Liver (tissue), 3 donors: Measurements from ENCODE around the gene CYP3A7.
A peak's percentile ranks its signal among the peaks of the same experiment; 100 is the strongest.

Experiments used
- ATF3 ChIP-seq: IDR thresholded peaks from 2 replicates; pipeline ENCODE4 v1.6.1; 2016; ENCODE audit warnings: antibody characterized with exemption
- CTCF ChIP-seq: fragments of 150-350 bp; IDR thresholded peaks from 2 replicates; pipeline ENCODE4 v1.5.1; 2017; ENCODE audit warnings: improper control_type of control experiment, low read depth, low read length; ENCODE audit not compliant: missing input control
- EGR1 ChIP-seq, 2 donors: IDR thresholded peaks; 2 replicates each; pipeline ENCODE4 v1.6.1; 2016 to 2018; ENCODE audit warnings: antibody characterized with exemption in 2 of 2, low read depth in 2 of 2
- FOXA1 ChIP-seq: IDR thresholded peaks from 2 replicates; pipeline ENCODE4 v1.6.1; 2016; ENCODE audit warnings: antibody characterized with exemption
- GABPA ChIP-seq, 2 donors: IDR thresholded peaks in 1 of 2; conservative IDR thresholded peaks in 1 of 2; 2 replicates each; pipeline ENCODE4 v1.6.1; 2016; ENCODE audit warnings: antibody characterized with exemption in 2 of 2, mild to moderate bottlenecking in 1 of 2, moderate library complexity in 1 of 2
- HNF4A ChIP-seq, 2 donors: conservative IDR thresholded peaks; 2 replicates each; pipeline ENCODE4 v1.6.1; 2016; ENCODE audit warnings: antibody characterized with exemption in 2 of 2, mild to moderate bottlenecking in 2 of 2
- JUND ChIP-seq, 2 donors: IDR thresholded peaks; 2 replicates each; pipeline ENCODE4 v1.6.1; 2016; ENCODE audit warnings: antibody characterized with exemption in 2 of 2
- MAX ChIP-seq: IDR thresholded peaks from 2 replicates; pipeline ENCODE4 v1.6.1; 2016; ENCODE audit warnings: antibody characterized with exemption
- RAD21 ChIP-seq, 2 donors: IDR thresholded peaks; 2 replicates each; pipeline ENCODE4 v1.6.1; 2016; ENCODE audit warnings: antibody characterized with exemption in 2 of 2, mild to moderate bottlenecking in 2 of 2
- REST ChIP-seq: IDR thresholded peaks from 2 replicates; pipeline ENCODE4 v1.6.1; 2016; ENCODE audit warnings: antibody characterized with exemption, mild to moderate bottlenecking
- SP1 ChIP-seq: IDR thresholded peaks from 2 replicates; pipeline ENCODE4 v1.6.1; 2018; ENCODE audit warnings: antibody characterized with exemption, mild to moderate bottlenecking
- TAF1 ChIP-seq: conservative IDR thresholded peaks from 2 replicates; pipeline ENCODE4 v1.6.1; 2016; ENCODE audit warnings: antibody characterized with exemption, mild to moderate bottlenecking
- YY1 ChIP-seq: IDR thresholded peaks from 2 replicates; pipeline ENCODE4 v1.6.1; 2016; ENCODE audit warnings: antibody characterized with exemption, mild to moderate bottlenecking
- ZBTB33 ChIP-seq: IDR thresholded peaks from 2 replicates; pipeline ENCODE4 v1.6.1; 2016; ENCODE audit warnings: antibody characterized with exemption
- donor health status: healthy.
- donor health status: healthy.

GRCh38 chr7:99685129-99685758 lies 49.8 kb downstream of the CYP3A7 start:
- TF ChIP-seq CTCF (no peak), SP1 (no peak), REST (no peak), MAX (no peak), TAF1 (no peak), YY1 (no peak), ATF3 (no peak), JUND (IDR thresholded peaks at IDR 0.05) (no peak), GABPA (IDR thresholded peaks at IDR 0.05 in 1 of 2, conservative IDR thresholded peaks at IDR 0.05 in 1 of 2) (no peak), RAD21 (IDR thresholded peaks at IDR 0.05) (peak in 1 of 2 donors; percentile 25), EGR1 (IDR thresholded peaks at IDR 0.05; ENCODE audit: low read depth in 2 of 2) (no peak), FOXA1 (no peak), ZBTB33 (no peak), HNF4A (conservative IDR thresholded peaks at IDR 0.05) (peak in 1 of 2 donors; percentile 6)
